ENCODE measurements around the gene GATA1. TPM values are rescaled to one million over a fixed set of nuclear protein-coding genes. Genes with fewer than 3 reads are reported as not detected.

GATA1 gene
- total RNA-seq, 2 experiments from 2014 or later, result not detected

DNA sequence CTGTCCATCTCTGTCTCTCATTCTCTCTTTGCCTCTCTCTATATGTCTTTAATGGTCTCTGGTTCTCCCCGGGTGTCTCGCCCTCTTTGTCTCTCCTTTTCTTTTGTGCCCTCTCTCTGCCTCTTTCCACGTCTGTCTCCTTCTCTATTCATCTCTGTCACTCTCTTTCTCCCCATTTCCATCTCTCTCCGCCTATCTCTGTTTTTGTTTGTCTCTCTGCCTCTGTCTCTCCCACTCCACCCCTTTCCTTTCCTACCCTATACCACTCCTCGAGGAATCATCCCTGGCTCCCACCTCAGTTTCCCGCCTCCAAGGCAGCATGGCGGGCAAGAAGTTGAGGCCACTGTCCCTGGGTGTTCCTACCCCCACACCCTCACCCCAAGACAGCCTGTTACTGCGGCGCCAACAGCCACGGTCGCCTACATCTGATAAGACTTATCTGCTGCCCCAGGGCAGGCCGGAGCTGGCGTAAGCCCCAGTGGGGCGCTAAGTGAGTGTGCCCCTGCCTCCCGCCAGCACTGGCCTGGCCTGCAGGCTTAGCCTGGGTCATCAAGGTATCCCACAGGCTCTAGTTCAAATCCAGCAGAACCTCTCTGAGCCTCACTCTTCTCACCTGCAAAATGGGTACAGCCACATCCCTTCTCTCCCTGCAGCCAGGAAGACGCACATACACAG lies 713 bp upstream of the GATA1 start:
- Mint-ChIP-seq H3K4me1 (peaks cover 8% of the 10 kb centered on the region), H3K27me3 (peaks cover 7% of the 10 kb centered on the region), H3K9me3 (ENCODE audit: low read depth) (no peaks in the 10 kb centered on the region), H3K4me3 (no peak overlapping the region), H3K36me3 (ENCODE audit: low read depth) (no peaks in the 10 kb centered on the region), H3K27ac (no peak overlapping the region)
- POLR2A ChIA-PET, result no interaction called here
- intact Hi-C loops (cut with DNase I, micrococcal nuclease), result no loop called here
- CTCF ChIA-PET, result no interaction called here
- DNase-seq, result no peak
- ATAC-seq, result no peak

- no peak for ATAC-seq
- H3K36me3 Mint-ChIP-seq (ENCODE audit: low read depth), result no peaks in the 10 kb centered on the region
- intact Hi-C loops (cut with DNase I, micrococcal nuclease), result no loop called here
- H3K27ac Mint-ChIP-seq, result no peak overlapping the region
- CTCF ChIA-PET, result no interaction called here
- DNase-seq, result no peak
- no peaks in the 10 kb centered on the region for H3K9me3 Mint-ChIP-seq (ENCODE audit: low read depth)
- no peak overlapping the region for H3K4me3 Mint-ChIP-seq
- peaks cover 7% of the 10 kb centered on the region for H3K27me3 Mint-ChIP-seq
- POLR2A ChIA-PET, result no interaction called here
- peaks cover 8% of the 10 kb centered on the region for H3K4me1 Mint-ChIP-seq
These were observed 575 bp downstream of the GATA1 start for GRCh38 chrX:48786825-48787504.

DNA sequence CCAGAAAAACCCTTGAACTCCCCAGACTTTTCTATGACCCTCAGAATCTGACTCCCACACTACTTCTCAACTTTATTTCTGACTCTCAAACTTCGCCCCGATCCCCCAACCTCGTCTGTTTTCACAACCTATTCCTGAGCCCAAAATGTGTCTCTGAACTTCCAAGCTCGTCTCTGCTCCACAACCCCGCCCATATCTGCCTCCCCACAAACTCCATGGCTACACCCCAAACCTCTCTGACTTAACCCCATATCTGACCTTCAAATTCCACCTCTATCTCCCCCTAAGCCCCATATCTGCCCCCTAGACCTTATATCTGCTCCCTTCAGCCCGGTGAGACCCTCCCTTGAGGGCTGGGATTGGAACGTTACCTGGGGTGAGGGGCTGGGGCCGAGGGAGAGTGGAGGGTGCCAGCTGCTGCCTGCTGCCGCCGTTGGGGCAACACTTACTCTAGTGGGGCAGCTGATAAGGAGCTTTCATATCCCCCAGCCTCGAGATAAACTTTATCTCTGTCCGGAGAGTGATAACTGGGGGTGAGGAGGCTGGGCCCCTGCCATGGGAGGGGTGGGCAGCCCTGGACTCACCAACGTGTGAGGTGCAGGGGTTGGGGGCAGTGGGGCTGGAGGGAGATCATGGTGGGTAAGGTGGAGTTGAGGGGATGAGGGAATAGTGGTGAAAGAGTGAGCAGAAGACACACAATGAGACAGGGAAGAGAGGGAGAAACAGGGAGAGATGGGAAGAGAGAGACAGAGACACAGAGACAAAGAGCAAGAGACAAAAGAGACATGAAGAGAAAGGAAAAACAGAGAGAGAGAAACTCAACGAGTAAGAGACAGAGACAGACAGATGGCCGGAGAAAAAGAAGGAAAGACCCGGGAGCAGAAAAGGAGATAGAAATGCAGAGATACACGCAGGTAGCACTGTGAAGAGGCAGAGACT lies 1.4 kb downstream of the GATA1 start:
- peaks cover 8% of the 10 kb centered on the region for H3K4me1 Mint-ChIP-seq
- intact Hi-C loops (cut with DNase I, micrococcal nuclease), result no loop called here
- ChIA-PET POLR2A (no interaction called here), CTCF (interaction anchor here (0.5 kb wide), 1 partner anchor 103 kb away, joined by 4 read pairs; no protein-coding TSS in a partner anchor)
- H3K27me3 Mint-ChIP-seq, result peaks cover 7% of the 10 kb centered on the region
- DNase-seq (no peak), ATAC-seq (no peak)
- H3K9me3 Mint-ChIP-seq (ENCODE audit: low read depth), result no peaks in the 10 kb centered on the region
- no peaks in the 10 kb centered on the region for H3K36me3 Mint-ChIP-seq (ENCODE audit: low read depth)
- no peak overlapping the region for H3K27ac Mint-ChIP-seq
- H3K4me3 Mint-ChIP-seq, result no peak overlapping the region

- POLR2A ChIA-PET, result no interaction called here
- no peak overlapping the region for H3K4me3 Mint-ChIP-seq
- peaks cover 8% of the 10 kb centered on the region for H3K4me1 Mint-ChIP-seq
- no peaks in the 10 kb centered on the region for H3K9me3 Mint-ChIP-seq (ENCODE audit: low read depth)
- CTCF ChIA-PET, result no interaction called here
- DNase-seq, result no peak
- no peak for ATAC-seq
- no peaks in the 10 kb centered on the region for H3K36me3 Mint-ChIP-seq (ENCODE audit: low read depth)
- H3K27me3 Mint-ChIP-seq, result peaks cover 7% of the 10 kb centered on the region
- no peak overlapping the region for H3K27ac Mint-ChIP-seq
- intact Hi-C loops (cut with DNase I, micrococcal nuclease), result no loop called here
These were observed 3.2 kb downstream of the GATA1 start for GRCh38 chrX:48789366-48790220.

- H3K36me3 Mint-ChIP-seq (ENCODE audit: low read depth), result no peaks in the 10 kb centered on the region
- no peak overlapping the region for H3K4me3 Mint-ChIP-seq
- peaks cover 8% of the 10 kb centered on the region for H3K4me1 Mint-ChIP-seq
- peaks cover 7% of the 10 kb centered on the region for H3K27me3 Mint-ChIP-seq
- ATAC-seq (no peak), DNase-seq (no peak)
- intact Hi-C loops (cut with DNase I, micrococcal nuclease), result no loop called here
- POLR2A ChIA-PET, result no interaction called here
- H3K9me3 Mint-ChIP-seq (ENCODE audit: low read depth), result no peaks in the 10 kb centered on the region
- CTCF ChIA-PET, result no interaction called here
- no peak overlapping the region for H3K27ac Mint-ChIP-seq
These were observed 4.1 kb downstream of the GATA1 start for GRCh38 chrX:48790477-48790876.

- CTCF ChIA-PET, result no interaction called here
- Mint-ChIP-seq H3K4me3 (no peak overlapping the region), H3K9me3 (ENCODE audit: low read depth) (no peaks in the 10 kb centered on the region), H3K27ac (no peak overlapping the region), H3K27me3 (peaks cover 7% of the 10 kb centered on the region), H3K36me3 (ENCODE audit: low read depth) (no peaks in the 10 kb centered on the region), H3K4me1 (peaks cover 8% of the 10 kb centered on the region)
- intact Hi-C loops (cut with DNase I, micrococcal nuclease), result no loop called here
- POLR2A ChIA-PET, result no interaction called here
- DNase-seq (no peak), ATAC-seq (no peak)
These were observed 4.9 kb downstream of the GATA1 start for GRCh38 chrX:48791063-48791820.

GRCh38 chrX:48792219-48792618 lies 5.8 kb downstream of the GATA1 start:
- POLR2A ChIA-PET, result no interaction called here
- intact Hi-C loops (cut with DNase I, micrococcal nuclease), result no loop called here
- CTCF ChIA-PET, result no interaction called here
- H3K36me3 Mint-ChIP-seq (ENCODE audit: low read depth), result no peaks in the 10 kb centered on the region
- H3K4me1 Mint-ChIP-seq, result peaks cover 8% of the 10 kb centered on the region
- ATAC-seq (no peak), DNase-seq (no peak)
- H3K27me3 Mint-ChIP-seq, result peaks cover 4% of the 10 kb centered on the region
- H3K9me3 Mint-ChIP-seq (ENCODE audit: low read depth), result no peaks in the 10 kb centered on the region
- no peak overlapping the region for H3K4me3 Mint-ChIP-seq
- H3K27ac Mint-ChIP-seq, result no peak overlapping the region

- H3K27me3 Mint-ChIP-seq, result no peaks in the 10 kb centered on the region
These were observed 7.5 kb downstream of the GATA1 start for GRCh38 chrX:48793935-48794334.

GRCh38 chrX:48794340-48794910 lies 8.0 kb downstream of the GATA1 start:
- DNase-seq, result no peak
- ChIA-PET CTCF (no interaction called here), POLR2A (no interaction called here)
- no peak overlapping the region for H3K4me3 Mint-ChIP-seq
- H3K27me3 Mint-ChIP-seq, result no peaks in the 10 kb centered on the region
- H3K36me3 Mint-ChIP-seq (ENCODE audit: low read depth), result no peaks in the 10 kb centered on the region
- no peak for ATAC-seq
- no peak overlapping the region for H3K27ac Mint-ChIP-seq
- intact Hi-C loops (cut with DNase I, micrococcal nuclease), result no loop called here
- no peaks in the 10 kb centered on the region for H3K9me3 Mint-ChIP-seq (ENCODE audit: low read depth)
- H3K4me1 Mint-ChIP-seq, result peaks cover 5% of the 10 kb centered on the region

More at GRCh38 chrX:48793935-48794334, 7.5 kb downstream of the GATA1 start:
- Mint-ChIP-seq H3K27ac (no peak overlapping the region), H3K4me1 (peaks cover 8% of the 10 kb centered on the region), H3K4me3 (no peak overlapping the region), H3K9me3 (ENCODE audit: low read depth) (no peaks in the 10 kb centered on the region), H3K36me3 (ENCODE audit: low read depth) (no peaks in the 10 kb centered on the region)
- ChIA-PET CTCF (no interaction called here), POLR2A (no interaction called here)
- intact Hi-C loops (cut with DNase I, micrococcal nuclease), result no loop called here
- ATAC-seq, result no peak
- no peak for DNase-seq

DNA sequence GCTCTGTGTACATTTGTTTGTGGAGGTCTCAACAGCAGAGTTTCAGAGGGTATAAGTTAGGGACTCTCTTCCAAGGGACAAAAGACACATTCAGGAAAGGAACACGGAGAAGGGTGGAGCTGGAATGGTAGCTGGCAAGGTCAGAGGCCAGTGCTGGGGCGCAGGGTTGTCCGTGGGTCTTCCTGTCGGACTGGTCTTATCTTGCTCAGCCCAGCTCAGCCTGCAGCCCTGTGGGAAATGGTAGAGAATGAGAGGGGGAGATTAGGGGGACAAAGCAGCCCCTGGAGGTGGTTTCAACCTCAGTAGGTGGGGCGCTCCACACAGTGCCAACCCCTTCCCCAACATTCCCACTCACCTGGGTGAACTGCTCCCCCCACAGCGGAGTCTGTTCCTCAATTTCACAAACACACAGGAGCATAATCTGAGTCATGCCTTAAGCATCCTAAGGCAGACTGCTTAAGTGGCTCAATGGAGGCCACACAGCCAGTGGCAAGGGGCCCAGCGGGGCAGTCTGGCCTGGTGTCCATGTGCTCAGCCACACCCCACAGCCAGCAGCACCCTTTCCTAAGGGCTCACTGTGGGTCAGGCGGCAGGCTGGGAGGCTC lies 8.6 kb downstream of the GATA1 start:
- Mint-ChIP-seq H3K4me1 (no peaks in the 10 kb centered on the region), H3K27me3 (no peaks in the 10 kb centered on the region), H3K4me3 (no peak overlapping the region), H3K9me3 (ENCODE audit: low read depth) (no peaks in the 10 kb centered on the region), H3K27ac (no peak overlapping the region), H3K36me3 (ENCODE audit: low read depth) (no peaks in the 10 kb centered on the region)
- ATAC-seq, result no peak
- ChIA-PET CTCF (no interaction called here), POLR2A (no interaction called here)
- no peak for DNase-seq
- intact Hi-C loops (cut with DNase I, micrococcal nuclease), result no loop called here
